ENCODE measurements around the gene ATP8A2.

Gene ATP8A2

DNA sequence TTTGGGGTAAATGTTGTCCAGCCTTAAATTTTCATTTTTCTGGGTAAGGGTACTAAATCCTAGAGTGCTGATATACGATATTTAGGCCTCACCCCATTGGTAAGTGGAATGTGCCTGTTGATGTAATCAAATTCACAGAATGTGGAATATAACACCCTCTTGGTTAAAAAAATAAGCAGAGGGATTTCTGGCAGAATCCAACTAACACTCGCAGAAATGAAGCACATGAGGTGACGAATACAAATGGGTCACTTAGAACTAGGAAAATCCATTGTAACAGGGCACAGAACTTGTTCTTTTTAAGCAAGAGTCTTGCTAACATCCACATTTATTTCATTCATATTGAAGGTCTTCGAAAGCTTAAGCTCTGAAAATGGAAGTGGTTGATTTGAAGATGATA lies 359.8 kb downstream of the ATP8A2 start:
- DNase-seq (ENCODE audit: low spot score): no peak

DNA sequence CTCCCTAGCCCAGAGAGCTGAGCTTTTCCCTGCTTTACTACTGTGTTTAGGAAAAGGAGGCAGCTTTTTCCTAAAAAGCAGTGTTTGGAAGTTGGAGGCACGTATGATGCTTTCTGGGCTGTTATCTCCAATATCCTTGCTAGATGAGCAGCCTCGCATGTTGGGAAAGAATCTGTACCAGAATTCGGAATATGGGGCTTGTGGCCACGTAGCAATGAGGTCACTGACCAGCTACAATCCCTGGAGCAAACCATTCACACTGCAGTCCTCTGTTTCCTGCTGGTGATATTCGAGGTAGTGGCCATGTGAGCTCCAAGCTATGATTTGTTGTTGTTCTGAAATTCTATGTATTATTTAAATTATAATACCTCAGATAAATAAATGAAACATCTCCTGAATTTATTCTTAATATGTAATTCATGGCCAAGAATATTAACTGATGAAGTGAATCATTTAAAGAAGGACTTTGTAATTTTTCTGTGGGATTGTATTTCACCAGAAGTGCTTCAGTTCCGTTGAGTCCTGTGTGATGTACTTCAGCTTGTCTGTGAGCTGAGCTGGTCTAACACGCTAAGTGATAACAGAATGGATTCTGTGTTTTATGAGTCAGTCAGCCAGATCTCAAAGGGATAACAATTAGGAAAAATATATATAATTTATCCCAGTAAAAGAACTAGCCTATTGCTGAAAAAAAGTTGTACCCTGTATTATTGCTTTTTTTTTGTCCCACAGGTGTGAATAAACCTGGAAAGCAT lies 360.5 kb downstream of the ATP8A2 start:
- peak; percentile 40 for DNase-seq (ENCODE audit: low spot score)

DNA sequence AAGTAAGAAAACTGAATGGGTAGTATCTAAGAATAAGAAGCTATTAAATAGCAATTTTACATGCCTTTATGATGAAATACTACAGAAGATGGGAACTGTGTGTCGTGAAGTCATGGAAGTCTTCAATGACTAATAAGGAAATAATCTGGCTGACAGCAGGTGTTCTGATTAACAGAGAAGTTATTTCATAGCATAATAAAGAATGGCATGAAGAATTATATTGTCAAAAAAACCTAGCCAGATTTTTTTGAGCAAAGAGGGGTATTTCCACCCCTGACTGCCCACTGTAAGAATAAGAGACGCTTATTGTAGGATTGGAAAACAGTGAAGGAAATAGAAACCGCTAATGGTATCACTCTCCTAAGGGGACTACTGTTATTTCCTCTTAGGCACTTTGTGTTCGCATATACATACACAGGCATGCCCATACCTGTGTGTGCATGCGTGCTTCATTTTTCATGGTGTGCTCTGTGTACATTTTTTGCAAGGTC lies 361.3 kb downstream of the ATP8A2 start:
- no peak for DNase-seq (ENCODE audit: low spot score)

DNA sequence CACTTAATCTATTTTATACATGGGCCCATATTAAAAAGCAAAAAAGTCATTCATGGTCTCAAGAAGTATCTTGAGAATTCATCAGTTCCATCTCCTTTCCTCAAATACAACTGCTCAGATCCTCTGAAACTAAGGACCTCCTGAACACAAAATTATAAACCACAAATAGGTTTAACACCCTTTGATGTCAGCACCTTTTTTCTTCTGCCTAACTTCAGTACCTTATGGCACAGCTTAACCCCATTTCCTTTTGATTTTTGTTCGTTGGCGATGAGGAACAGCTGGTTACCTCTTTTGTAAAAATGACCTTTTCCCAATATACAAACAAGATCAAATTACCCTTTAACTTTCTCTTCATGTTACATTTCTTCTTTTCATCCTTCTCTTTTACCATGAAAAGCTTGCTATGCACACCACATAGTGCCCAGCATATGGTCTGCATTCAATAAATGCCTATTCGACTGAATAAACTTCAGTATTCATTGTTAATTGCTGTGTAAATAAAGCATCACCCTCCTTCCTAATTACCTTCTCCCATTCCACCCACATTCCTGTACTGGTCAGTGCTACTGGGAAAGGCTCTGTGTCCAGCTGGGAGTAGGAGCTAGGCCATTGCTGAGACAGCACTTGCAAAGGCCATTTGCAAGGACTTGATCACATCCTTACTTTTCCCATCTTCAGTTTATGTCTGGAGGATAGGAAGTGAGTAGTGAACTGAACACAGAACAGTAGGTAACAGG lies 362.1 kb downstream of the ATP8A2 start:
- no peak for DNase-seq (ENCODE audit: low spot score)

DNA sequence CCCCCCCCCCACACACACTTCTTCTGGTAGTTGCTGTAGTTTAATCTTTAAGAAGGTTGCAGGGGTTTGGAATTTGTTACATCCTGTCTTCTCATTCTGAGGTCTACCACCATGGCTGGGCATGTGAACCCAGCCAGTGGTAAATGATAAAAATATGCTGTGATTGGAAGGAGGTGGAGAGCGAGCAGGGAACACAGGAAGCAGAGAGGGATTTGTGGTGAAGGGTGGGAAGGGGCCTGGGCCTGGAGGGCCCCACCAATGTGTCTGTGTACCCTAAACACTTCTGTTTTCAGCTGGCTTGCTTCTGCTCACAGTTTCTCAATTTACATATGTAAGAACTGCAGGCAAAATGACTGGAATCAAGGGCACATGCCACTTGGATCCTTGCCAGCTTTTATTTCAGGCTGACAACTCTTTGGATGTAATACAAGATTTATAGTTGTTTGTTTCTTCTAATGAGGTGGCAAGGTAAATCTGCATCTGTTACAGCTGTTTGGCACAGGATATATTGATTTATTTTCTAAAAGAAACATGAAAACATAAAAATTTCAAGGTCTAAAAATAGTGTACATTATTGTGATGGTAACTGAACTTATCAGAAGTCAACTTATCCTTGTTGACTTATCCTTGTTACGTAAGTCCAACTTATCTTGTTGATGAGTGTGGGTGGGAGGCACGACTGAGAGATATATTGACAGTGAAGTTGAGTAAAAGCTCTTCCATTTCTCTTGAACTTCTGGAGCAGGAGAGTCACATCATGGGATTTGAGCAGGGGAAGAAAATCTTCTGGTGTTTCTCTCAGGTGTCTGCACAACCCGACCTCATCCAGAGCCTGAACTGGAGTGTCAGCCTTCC lies 366.8 kb downstream of the ATP8A2 start:
- no peak for DNase-seq (ENCODE audit: low spot score)

DNA sequence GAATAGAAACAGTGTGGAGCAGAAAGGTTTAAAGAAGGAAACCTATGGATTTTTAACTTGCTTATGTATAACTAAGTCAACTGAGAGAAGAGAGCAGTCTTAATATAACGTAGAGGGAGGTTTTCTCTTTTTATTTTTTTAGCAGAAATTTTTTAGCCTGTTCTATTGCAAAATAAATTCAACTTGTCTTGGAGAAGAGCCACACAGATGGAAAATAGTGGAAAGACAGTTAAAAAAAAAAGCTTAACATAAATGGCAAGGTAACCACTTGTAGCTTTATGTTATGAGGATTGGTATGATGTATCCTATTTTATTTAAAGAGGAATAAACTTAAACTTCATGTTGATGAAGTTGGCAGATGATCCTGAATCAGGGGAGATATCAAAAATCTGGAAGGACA lies 367.6 kb downstream of the ATP8A2 start:
- no peak for DNase-seq (ENCODE audit: low spot score)

DNA sequence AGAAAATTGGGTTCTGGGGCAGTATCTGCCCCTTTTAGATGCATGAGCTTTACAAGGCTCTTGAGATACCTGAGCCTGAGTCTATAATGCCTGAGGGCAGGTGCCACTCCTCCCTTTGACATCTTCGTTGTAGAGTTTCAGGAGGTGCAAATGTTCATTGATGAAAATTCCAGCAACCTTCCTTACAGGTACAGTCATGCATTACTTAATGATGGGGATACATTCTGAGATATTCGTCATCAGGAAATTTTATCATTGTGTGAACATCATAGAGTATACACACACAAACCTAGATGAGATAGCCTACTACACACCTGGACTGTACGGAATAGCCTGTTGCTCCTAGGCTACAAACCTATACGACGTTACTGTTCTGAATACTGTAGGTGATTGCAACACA lies 370.0 kb downstream of the ATP8A2 start:
- DNase-seq (ENCODE audit: low spot score): no peak

DNA sequence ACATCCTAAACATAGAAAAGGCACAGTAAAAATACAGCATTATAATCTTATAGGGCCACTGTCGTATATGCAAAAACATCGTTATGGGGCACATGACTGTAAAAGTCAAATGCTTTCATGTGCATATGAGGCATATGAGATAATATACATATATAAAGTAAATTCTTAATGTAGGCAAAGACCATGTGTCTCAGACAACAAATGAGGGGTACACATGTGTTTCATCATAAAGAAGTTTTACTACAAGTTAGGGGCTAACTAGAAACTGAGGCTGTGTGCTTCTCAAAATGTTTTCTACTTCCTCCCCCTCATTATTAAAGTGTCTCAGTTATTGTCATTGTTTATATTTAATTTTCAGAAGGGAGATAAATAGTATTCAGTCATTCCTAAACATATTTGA lies 370.4 kb downstream of the ATP8A2 start:
- DNase-seq (ENCODE audit: low spot score): no peak

DNA sequence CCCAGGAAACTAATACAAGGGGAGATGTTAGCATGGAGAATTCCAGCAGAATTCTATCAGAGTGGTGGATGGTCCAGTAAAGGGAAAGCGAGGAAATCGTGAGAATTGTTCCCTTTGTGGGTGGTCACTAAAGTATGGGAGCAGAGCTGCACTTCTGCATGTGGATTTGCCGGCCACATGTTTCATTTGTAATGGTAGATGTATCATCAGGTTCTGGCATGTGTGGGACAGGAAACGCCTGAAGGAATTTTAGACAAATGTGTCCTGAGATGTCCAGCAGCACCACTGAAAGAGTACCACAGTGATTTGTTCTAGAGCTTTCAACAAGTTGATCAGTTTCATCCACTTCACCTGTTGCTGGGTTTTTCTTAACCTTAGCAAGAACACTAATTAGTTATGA lies 371.6 kb downstream of the ATP8A2 start:
- no peak for DNase-seq (ENCODE audit: low spot score)

DNA sequence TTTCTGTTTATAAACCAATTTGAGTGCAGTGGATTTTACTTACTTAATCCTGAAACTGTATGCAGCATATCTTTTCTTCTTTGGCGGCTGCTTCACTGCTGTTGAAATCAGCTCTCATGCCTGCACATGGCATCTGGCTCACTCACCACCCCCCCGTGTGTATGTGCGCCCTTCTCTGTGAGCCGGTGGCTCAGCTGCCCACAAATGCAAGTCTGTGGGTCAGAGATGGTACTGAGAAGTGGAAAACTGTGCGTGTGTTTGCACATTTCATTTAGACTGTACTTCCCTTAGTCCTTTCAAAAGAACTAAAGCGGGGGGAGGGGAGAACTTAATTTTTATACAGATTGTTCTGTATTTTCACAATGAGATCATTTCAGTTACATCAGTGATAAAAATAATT lies 372.4 kb downstream of the ATP8A2 start:
- no peak for DNase-seq (ENCODE audit: low spot score)

DNA sequence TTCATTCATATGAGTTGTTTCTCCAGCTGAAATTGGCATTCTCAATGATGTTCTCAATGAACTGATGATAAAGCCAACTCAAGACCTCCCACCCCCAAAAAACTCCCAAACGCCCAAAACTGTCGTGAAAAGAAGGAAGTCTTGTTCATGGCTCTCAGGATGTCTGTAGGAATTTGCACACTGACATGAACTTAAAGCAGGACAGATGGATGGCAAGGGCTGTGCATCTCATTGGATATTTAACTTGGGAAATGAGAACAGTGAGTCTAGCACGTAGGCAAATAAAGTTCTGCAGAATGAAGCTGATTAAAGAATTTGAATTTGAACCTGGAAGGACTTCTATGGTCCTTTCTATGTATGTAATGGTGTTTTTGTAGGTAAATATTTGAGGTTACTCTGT lies 374.4 kb downstream of the ATP8A2 start:
- no peak for DNase-seq (ENCODE audit: low spot score)

DNA sequence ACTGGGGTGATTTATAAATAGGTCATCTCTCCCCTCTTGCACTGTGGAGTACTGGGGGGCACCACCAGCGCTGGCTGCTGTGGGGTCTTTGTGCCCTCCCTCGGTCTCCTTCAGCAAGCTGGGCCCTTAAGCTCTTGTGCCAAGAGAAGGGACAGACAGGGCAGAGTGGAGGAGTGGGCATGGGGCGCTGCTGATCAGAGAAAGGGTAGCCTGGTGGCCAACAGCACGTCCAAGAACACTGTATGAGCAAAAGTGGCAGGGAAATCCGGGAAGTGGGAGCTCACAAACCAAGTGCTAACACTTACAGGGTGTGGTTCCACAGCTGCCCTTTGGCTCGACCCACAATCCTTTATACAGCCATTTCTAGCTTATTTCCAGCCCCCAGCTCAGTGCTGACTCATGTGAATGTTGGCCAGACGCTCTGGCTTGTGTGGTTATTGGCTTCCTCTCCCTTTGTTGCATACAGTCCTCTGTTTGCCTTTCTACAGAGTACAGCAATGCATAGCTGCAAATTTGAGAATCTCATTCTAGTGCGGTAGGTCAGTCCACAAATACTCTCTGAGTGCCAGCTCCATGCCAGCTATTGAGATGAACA lies 381.3 kb downstream of the ATP8A2 start:
- DNase-seq (ENCODE audit: low spot score): peak; percentile 89

DNA sequence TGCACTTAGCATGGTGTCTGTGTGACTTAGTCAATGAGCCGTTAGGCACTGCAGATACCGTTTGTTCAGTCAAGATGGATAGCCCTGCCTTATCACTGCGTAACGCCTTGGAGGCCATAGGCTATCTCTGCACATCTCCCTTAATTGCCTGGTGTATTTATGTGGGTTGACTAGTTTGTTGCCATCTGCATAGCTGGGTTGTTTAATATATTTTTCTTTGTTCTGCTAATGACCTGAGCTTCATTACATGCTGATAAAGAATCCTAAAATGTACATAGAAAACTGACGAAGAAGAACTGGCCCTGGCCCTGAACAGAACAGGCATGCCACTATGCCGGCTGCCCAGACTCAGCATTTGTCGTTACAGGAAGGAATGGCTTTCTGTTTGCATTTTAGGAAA lies 382.2 kb downstream of the ATP8A2 start:
- no peak for DNase-seq (ENCODE audit: low spot score)

DNA sequence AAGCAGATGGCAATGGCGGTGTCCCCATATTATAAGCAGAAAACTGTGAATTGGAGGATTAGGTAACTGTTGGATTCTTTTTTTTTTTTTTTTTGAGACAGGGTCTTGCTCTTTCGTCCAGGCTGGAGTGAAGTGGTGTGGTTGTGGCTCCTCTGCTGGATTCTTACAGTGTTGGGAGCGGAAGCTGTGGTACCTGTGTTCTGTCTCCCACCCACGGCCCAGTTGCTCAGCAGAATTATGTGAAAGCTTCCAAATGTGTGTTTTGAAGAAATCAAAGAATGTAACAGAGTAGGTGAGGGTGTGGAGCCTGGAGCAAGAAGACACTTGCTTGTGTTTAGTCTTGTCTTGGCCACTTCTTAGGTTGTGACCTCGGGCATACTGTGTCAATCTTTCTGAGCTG lies 384.5 kb downstream of the ATP8A2 start:
- no peak for DNase-seq (ENCODE audit: low spot score)

DNA sequence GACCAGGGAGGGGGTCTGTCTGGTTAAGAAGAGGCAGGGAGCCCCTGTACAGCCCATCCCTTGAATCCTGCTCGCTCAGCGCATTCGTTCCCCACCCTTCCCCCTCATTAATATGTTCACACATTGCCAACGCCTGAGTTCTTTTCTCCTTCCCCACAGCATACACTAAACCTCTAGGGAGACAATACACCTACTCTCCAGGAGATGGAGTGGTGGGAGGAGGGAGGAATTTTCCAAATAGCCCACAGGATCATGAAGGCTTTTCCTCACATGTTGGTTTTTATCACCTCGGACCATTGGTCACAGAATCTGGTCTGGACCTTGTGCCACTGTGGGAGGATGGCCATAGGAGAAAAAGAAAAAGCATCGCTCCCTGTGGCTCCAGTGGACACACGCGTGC lies 385.1 kb downstream of the ATP8A2 start:
- DNase-seq (ENCODE audit: low spot score): no peak

DNA sequence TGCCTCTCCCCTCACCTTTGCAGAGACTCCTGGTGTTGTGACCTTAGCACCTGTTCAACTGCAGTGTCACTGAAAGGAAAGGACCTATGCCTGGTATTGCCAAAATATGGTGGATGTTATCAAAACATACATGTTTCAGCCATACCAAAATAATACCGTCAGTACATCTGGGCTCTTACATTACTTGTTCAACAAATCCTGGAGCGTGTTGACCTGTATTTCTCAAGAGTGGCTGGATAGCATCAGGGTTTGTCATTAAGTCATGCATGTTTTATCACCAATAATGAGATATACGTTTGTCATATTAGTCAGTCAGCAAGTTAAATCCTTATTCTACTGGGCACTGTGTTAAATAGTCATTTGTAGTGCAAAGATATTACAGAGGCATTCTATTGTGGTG lies 389.3 kb downstream of the ATP8A2 start:
- no peak for DNase-seq (ENCODE audit: low spot score)

DNA sequence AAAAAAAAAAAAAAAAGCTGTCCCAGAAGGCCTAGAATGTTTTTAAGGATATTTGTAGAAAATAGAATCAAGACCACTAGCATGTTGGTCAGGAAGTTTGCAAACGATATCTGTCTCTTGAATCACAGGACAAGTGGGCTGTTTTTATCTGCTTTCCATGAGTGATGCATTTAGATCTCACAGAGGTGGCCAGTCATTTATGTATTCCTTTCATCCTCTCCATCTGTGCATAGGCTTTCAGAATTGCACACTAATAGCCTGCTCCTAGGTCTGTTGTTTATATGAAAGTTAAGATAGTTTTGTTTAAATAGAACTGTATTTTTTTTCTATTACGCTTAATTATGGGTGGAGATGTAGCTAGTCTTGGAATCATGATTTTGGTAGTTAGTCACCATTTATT lies 390.5 kb downstream of the ATP8A2 start:
- DNase-seq (ENCODE audit: low spot score): no peak

DNA sequence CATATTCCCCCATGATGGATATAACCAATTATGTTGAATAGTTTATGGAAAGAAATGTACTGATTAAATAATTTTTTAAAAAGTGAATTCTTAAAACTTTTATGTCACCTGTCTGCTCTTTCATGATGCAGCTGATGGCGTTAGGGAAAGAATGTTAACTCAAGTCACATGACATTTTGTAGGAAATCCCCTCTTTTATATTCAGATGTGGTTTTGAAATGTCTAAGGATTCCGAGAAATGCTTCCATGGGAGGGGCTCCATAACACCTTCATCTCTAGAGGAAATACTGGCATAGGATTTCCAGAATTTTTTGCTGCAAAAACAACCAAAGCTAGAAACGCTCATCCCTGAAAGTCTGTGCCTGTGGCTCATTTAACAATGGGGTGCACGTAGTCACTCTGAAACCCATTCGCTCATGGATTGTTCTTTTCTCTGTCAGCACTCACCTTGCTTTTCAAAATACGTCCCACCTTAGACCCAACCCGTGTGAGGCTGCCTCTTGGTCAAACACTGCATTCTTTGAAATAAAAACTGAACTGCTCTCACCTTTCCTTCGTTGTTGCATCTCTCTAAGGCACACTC lies 391.1 kb downstream of the ATP8A2 start:
- no peak for DNase-seq (ENCODE audit: low spot score)

DNA sequence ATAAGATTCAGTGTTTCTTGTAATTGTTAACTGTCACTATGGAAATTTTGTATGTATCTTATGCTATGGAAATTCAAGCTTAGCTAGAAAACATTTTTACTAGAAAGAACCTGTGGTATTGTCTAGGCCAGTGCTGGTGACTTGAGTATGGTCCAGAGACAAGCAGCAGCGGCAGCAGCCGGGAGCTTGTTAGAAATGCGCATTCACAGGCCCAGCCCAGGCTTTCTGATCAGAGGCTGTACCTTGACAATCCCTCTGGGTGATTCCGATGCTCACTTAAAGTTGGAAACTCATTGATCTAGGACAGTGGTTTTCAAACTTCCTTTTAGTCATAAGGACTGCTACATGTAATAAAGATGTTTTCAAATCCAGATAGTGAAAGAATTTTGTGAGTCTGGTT lies 392.6 kb downstream of the ATP8A2 start:
- DNase-seq (ENCODE audit: low spot score): no peak

DNA sequence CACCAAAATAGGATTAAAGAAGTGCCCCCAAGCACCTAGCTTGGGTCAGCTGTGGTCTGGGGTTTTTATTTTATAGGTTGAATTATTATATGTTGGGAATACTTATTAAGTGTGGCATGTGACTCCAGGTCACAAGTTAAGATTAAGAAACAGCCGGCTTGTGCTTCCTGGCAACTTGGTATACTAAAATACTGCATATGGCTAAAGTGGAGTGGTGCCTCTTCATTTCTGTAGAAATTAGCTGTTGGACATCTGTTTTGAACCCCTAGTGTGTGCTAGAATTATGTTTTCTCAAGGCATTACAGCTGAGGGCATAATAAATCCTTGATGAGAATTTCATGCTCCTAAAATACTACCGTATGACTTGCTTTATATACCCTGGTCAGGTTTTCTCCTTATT lies 393.5 kb downstream of the ATP8A2 start:
- DNase-seq (ENCODE audit: low spot score): no peak

DNA sequence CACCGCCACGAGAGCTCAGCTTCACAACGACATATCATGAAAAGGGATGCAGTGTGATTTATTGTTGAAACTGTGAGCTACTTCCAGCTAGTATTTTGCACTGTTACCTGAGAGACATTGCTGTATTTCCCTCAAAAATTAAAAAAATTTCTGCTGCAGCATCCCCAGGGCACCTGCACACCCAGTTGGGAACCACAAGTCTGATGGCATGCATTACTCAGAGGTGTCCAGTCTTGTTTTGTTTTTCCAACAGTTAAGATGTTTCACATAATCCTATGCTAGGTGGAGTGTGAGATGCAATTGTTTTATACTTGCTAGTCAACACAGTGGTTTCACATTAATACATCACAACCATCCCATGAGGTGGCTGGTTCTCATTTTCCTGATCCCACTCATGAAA lies 394.8 kb downstream of the ATP8A2 start:
- DNase-seq (ENCODE audit: low spot score): no peak

DNA sequence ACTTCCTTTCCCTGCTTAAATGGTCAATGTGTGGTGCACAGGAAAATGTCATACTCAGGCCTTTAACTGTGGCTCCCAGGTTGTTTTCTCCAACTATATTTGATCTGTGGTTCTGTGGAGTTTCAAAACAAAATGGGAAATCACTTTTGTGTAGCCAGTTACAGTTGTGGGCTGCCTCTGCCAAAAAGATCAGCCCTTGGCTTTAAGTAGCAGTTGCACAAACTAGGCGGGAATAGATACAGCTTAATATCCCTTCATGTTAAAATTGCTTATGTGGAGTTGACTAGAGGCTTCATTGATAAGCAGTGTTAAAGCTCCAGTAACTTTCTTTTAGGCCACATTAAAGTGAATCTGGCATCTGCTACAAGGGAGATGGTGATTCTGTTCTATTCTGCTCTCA lies 395.2 kb downstream of the ATP8A2 start:
- DNase-seq (ENCODE audit: low spot score): no peak
